Peyer's patch (tissue), 4 donors: Measurements from ENCODE around the gene RUNX1. TPM values are rescaled to one million over a fixed set of nuclear protein-coding genes. Genes with fewer than 3 reads are reported as not detected.

Experiments
- DNase-seq, 3 donors: peaks; one replicate each; pipeline ENCODE4 v3.0.0-alpha.2; 2017 to 2019
- H3K27ac ChIP-seq, 4 donors: fragments of 200-600 bp; sonication (generic); one replicate each; pipeline ENCODE4 v1.5.1; 2016 to 2019
- H3K27me3 ChIP-seq, 2 donors: fragments of 200-600 bp; sonication (generic); one replicate each; pipeline ENCODE4 v1.5.1; 2019
- H3K36me3 ChIP-seq, 3 donors: fragments of 200-600 bp; sonication (generic); one replicate each; pipeline ENCODE4 v1.5.1; 2016 to 2019
- H3K4me1 ChIP-seq, 4 donors: fragments of 200-600 bp; sonication (generic); one replicate each; pipeline ENCODE4 v1.5.1; 2016 to 2019
- H3K4me3 ChIP-seq, 4 donors: fragments of 200-600 bp; sonication (generic); 1 replicate in 3 of 4; 2 replicates in 1 of 4; pipeline ENCODE4 v1.5.1; 2016 to 2019; ENCODE audit warnings: mild to moderate bottlenecking in 1 of 4
- H3K9me3 ChIP-seq, 4 donors: fragments of 200-600 bp; sonication (generic); one replicate each; pipeline ENCODE4 v1.5.1; 2016 to 2019; ENCODE audit warnings: mild to moderate bottlenecking in 1 of 4
- CTCF ChIP-seq, 6 experiments: fragments of 450-650 bp in 4 of 6; fragments of 200-600 bp in 2 of 6; sonication (generic) in 1 of 6; IDR thresholded peaks; one replicate each; pipeline ENCODE4 v1.5.1; 2017 to 2019; ENCODE audit warnings: antibody characterized with exemption in 6 of 6, mild to moderate bottlenecking in 3 of 6, moderate library complexity in 1 of 6
- POLR2A ChIP-seq, 2 donors: fragments of 450-650 bp; IDR thresholded peaks; one replicate each; pipeline ENCODE4 v1.5.1; 2017; ENCODE audit warnings: antibody characterized with exemption in 2 of 2, mild to moderate bottlenecking in 2 of 2, moderate library complexity in 2 of 2
- total RNA-seq, 4 donors: library from RNA; depleted of rRNA; stranded (reverse); fragments of >200 nt; gene quantifications; one replicate each; pipeline ENCODE4 v1.1.0, GENCODE V29; 2016

RUNX1 gene
- total RNA-seq, 4 donors from 2014 or later, result 15.1 to 80.9 (median 24.1) TPM

GRCh38 chr21:34836103-34836932 is 212.8 kb downstream of the RUNX1 start:
- no peak for TF ChIP-seq CTCF (IDR thresholded peaks at IDR 0.05)
- TF ChIP-seq POLR2A (IDR thresholded peaks at IDR 0.05), result no peak
- peaks cover 0 to 10% (median 0%) of the 10 kb centered on the region in 4 donors for H3K4me1 ChIP-seq
- no peaks in the 10 kb centered on the region for H3K9me3 ChIP-seq
- DNase-seq, result peak in 1 of 3 donors; percentile 67
- H3K27me3 ChIP-seq, result no peaks in the 10 kb centered on the region
- peaks cover 0 to 22% (median 7%) of the 10 kb centered on the region in 3 donors for H3K36me3 ChIP-seq
- peak overlapping the region; percentile 6 to 71 (median 48) for H3K27ac ChIP-seq
- H3K4me3 ChIP-seq, result peak overlapping the region in 1 of 4 donors; percentile 22

- no peak overlapping the region for H3K4me3 ChIP-seq
- H3K27ac ChIP-seq, result peak overlapping the region in 2 of 4 donors; percentile 65 to 71
- H3K27me3 ChIP-seq, result no peaks in the 10 kb centered on the region
- peaks cover 0 to 10% (median 0%) of the 10 kb centered on the region in 4 donors for H3K4me1 ChIP-seq
- no peaks in the 10 kb centered on the region for H3K9me3 ChIP-seq
- no peak for TF ChIP-seq POLR2A (IDR thresholded peaks at IDR 0.05)
- no peak for TF ChIP-seq CTCF (IDR thresholded peaks at IDR 0.05)
- no peak for DNase-seq
- peaks cover 0 to 22% (median 7%) of the 10 kb centered on the region in 3 donors for H3K36me3 ChIP-seq
These were observed 213.6 kb downstream of the RUNX1 start for GRCh38 chr21:34835526-34835925.

GRCh38 chr21:34834852-34835501 is 214.1 kb downstream of the RUNX1 start:
- peak overlapping the region in 2 of 4 donors; percentile 31 to 65 for H3K27ac ChIP-seq
- no peak overlapping the region for H3K4me3 ChIP-seq
- no peak for DNase-seq
- peaks cover 0 to 10% (median 0%) of the 10 kb centered on the region in 4 donors for H3K4me1 ChIP-seq
- no peaks in the 10 kb centered on the region for H3K27me3 ChIP-seq
- peaks cover 0 to 20% (median 7%) of the 10 kb centered on the region in 3 donors for H3K36me3 ChIP-seq
- TF ChIP-seq POLR2A (IDR thresholded peaks at IDR 0.05), result no peak
- TF ChIP-seq CTCF (IDR thresholded peaks at IDR 0.05), result no peak
- no peaks in the 10 kb centered on the region for H3K9me3 ChIP-seq

- no peak for DNase-seq
- Histone ChIP-seq H3K36me3 (peaks cover 0 to 19% (median 7%) of the 10 kb centered on the region in 3 donors), H3K4me3 (no peak overlapping the region), H3K27ac (peak overlapping the region in 1 of 4 donors; percentile 31), H3K27me3 (no peaks in the 10 kb centered on the region), H3K4me1 (peaks cover 0 to 10% (median 0%) of the 10 kb centered on the region in 4 donors), H3K9me3 (no peaks in the 10 kb centered on the region)
- TF ChIP-seq CTCF (IDR thresholded peaks at IDR 0.05) (no peak), POLR2A (IDR thresholded peaks at IDR 0.05) (no peak)
These were observed 214.8 kb downstream of the RUNX1 start for GRCh38 chr21:34834290-34834689.

GRCh38 chr21:34833465-34833864 is 215.6 kb downstream of the RUNX1 start:
- Histone ChIP-seq H3K27me3 (no peaks in the 10 kb centered on the region), H3K4me1 (peaks cover 0 to 10% (median 0%) of the 10 kb centered on the region in 4 donors), H3K4me3 (no peak overlapping the region), H3K27ac (no peak overlapping the region), H3K36me3 (peaks cover 0 to 19% (median 7%) of the 10 kb centered on the region in 3 donors), H3K9me3 (no peaks in the 10 kb centered on the region)
- TF ChIP-seq POLR2A (IDR thresholded peaks at IDR 0.05), result no peak
- no peak for TF ChIP-seq CTCF (IDR thresholded peaks at IDR 0.05)
- no peak for DNase-seq
